HG03469 (cell line): ENCODE data around the gene HK3.
"Not testable (repeated sequence)": the region's sequence is repeated elsewhere in the genome, so short reads cannot be mapped to it uniquely, and the experiment has no call there.

Experiments
- ATAC-seq: cut with Tn5 transposase; IDR thresholded peaks from one replicate; pipeline ENCODE4 v1.9.1; 2021; ENCODE audit warnings: mild to moderate bottlenecking, moderate library complexity, moderate number of reproducible peaks; ENCODE audit not compliant: unreplicated experiment

HK3 gene

DNA sequence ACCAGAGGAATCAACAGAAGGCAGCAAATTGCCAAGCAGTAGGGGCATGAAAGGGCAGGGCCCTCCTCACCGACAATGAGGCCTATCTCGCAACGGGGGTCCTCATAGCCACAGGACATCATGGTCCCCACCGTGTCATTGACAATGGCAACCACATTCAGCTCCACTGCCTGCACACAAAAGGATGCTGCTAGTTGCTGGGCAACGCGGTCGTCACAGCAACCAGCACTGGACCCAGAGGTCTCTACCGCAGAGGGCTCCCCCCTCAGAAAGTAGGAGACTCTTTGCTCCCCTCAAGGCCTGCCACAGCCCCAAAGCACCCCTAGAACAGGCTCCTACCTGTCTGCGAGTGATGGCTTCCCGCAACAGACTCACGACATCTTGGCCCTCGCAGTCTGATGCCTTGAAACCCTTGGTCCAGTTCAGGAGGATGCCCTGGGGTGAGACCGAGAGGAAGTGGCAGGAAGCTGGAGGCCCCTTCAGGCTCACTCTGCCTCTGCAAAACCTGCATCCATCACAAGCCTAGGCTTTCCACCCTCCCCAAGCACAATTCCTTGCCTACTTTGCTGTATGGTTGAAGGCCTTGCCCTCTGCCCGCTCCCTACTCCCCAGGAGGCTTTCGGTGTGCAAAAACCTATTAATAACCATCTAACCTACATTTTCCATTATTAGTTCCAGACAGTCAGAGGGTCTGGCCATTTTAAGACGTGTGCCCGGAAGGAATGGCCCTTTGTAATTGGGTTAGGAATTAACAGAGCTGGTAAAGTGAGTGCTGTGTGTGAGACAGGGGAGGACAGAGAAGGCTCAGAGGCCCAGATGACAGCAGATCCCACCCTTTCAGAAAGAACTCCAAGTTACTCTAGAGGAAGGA, 15.2 kb downstream of the HK3 start:
- ATAC-seq: no peak

DNA sequence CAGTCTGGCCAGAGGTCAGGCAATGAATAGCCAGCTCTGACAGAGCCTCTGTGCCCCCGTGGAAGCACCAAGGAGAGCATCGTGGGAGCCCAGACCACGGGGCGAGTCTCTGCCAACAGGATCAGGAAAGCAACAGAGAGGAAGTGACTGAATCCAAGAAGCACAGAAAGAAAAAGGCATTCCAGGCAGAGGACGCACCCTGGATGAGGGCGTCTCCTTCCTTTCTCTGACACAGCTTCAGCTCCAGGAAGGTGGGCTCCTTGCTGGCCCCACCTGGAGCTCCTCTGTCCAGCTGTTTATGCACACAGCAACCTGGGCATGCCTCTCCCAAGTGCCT, 16.6 kb downstream of the HK3 start:
- no peak for ATAC-seq

DNA sequence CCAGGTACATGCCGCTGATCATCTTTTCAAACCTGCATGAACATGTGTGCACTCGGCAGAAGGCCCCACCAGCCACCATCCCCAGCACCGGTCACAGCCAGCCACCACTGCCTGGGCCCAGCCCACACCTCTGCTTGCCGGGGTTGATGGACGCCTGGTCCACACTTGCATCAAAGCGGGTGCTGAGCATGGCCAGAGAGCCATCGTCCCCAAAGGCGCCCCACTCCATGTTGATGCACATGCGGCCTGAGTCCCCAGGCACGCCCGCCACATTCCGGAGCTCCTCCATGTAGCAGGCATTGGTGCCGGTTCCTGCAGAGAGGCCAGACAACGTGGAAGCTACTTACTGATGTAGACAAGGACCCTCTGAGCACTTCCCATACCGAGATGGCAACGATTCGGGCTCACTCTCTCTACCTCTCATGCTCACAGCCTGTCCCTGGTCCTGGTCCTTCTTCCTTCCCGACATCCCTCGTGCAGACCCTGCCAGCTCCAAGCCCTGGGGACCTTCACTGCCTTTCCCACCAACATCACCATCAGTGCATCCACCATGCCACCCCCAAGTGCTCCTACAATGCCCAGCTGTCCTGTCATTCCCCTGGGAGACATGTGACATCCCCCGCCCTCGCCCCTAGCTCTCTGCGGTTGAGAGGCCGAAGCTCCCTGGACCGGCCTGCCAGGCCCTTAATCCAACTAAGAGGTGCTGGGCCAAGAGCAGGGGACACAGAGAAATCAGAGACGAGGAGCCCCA, 17.2 kb downstream of the HK3 start:
- no peak for ATAC-seq

DNA sequence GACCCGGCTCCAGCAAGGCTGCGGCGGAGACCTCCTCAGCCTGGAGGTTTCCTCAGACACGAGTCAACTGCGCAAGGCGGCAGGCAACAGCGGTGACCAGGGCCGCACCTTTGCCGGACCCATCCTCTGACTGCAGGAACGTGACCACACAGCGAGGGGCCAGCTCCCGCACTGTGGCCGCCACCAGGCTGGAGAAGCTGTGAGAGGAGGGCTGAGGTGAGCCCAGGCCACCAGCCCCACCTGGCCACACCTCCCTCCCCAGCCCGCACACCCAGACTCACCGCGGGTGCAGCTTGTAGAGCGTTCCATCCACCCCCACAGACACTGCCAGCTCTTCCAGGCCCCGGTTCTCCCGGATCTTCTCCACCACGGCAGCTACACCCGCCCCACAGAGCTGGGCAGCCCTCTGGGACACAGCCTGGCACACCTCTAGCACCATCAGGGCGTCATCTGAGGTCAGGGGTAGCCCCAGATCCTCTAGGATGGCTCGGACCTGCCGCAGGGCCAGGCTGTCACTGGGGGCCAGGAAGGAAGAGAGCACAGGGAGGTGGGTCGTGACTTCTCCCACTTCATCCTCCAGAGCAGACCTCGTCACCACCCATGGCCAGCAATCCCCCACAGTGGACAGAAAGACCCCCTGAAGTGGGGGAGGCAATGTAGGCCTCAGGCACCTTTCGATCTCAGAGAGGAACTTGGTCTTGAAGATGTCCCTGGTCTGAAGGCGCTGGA, 18.0 kb downstream of the HK3 start:
- no peak for ATAC-seq

DNA sequence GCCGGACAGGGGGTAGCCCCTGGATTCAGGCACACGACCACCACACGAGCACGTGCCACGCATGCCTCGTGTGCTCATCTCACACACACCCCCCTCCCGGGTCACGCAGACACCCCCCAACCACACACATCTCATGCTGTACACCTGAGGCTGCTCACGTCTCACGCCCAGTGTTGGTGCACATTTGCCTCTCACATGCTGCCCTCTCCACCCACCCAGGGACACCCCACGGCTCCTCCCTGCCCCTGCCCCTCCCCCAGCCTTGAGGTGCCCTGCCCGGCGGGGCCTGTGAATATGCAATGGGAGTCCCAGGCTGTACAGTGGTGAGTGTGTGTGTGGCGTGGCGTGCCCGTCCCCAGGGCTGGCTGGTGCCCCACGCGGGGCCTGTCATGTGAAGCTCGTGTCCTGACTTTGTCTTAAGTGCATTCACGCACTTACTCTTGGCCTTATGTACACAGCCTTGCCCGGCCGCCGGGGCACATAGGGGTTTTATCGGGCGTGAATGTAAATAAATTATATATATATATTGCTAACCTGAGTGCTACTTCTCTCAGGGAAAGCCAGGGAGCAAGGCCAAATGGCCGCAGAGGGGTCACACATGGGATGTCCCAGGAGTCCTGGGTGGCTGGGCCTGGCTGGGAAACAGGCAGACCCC, 18.7 kb downstream of the HK3 start:
- ATAC-seq: no peak

DNA sequence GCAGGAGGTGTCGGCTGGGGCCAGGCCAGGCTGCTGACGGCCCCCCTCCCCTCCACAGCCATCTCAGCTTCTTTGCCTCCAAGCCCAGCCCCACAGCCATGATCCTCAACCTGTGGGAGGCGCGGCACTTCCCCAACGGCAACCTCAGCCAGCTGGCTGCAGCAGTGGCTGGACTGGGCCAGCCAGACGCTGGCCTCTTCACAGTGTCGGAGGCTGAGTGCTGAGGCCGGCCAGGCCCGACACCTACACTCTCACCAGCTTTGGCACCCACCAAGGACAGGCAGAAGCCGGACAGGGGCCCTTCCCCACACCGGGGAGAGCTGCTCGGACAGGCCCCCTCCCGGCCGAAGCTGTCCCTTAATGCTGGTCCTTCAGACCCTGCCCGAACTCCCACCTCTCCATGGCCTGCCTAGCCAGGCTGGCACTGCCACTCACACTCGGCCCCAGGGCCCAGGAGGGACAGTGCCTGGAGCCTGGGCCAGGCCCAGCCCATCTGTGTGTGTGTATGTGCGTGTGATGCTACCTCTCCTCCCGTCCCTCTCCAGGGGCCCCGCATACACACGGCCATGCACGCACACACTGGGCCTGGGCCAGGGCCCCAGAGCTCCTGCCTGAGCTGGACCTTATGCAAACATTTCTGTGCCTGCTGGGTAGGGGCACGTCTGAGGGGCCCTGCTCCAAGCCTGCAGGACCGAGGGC, 19.3 kb downstream of the HK3 start:
- ATAC-seq: no peak

DNA sequence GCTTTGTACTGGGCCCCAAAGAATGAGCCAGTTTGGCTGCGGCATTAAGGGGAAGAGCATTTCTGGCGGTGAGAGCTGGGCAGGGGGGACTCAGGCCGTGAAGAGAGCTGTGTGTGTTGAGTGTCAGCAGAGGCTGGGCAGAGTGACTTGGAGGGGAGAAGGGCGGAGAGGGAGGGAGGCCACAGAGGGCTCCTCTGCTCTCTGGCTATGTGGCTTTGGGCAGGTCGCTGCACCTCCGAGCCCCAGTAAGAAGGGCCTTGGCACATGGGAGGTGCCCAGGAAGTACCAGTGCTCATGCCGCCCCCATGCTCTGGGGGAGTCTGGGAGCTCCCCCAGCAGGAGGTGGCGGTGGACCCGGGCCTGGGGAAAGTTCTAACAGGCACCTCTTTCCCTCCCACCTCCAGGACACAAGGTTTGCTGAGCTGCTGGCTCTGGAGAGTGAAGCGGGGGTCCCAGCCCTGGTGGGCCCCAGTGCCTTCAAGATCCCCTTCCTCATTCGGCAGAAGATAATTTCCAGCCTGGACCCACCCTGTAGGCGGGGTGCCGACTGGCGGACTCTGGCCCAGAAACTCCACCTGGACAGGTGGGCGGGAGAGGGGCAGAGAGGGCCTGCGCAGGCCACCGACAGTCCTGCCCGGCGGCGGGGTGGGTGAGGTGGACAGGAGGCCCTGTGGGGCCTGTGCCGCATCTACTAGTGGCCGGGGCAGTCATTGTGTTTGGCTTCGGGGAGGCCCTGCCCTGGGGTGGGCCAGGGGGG, 20.1 kb downstream of the HK3 start:
- ATAC-seq: no peak

DNA sequence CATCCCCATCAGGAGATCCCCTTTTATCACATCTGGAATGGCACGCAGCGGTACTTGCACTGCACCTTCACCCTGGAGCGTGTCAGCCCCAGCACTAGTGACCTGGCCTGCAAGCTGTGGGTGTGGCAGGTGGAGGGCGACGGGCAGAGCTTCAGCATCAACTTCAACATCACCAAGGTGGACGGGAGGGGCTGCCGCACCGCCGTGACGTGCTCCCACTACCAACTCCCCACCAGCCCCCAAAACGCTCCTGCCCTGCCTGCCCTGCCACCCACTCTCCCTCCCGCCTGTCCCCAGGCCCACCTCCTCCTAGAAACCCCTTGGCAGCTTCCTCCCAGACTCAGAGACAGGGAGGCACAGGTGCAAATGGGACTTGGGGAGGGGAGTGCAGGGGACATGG, 20.7 kb downstream of the HK3 start:
- no peak for ATAC-seq

DNA sequence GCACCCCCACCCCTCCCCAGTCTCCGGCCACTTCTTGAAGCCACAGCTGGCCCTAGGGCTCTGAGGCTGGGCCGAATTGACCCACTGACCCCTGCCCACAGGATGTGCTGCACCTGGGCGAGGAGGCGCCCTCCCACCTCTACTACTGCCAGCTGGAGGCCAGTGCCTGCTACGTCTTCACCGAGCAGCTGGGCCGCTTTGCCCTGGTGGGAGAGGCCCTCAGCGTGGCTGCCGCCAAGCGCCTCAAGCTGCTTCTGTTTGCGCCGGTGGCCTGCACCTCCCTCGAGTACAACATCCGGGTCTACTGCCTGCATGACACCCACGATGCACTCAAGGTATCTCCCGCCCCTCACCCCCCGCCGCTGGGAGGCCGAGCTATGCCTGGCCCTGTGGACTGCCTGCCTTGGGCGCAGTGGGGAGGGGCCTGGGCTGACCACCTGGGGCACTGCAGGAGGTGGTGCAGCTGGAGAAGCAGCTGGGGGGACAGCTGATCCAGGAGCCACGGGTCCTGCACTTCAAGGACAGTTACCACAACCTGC, 21.3 kb downstream of the HK3 start:
- ATAC-seq: no peak

DNA sequence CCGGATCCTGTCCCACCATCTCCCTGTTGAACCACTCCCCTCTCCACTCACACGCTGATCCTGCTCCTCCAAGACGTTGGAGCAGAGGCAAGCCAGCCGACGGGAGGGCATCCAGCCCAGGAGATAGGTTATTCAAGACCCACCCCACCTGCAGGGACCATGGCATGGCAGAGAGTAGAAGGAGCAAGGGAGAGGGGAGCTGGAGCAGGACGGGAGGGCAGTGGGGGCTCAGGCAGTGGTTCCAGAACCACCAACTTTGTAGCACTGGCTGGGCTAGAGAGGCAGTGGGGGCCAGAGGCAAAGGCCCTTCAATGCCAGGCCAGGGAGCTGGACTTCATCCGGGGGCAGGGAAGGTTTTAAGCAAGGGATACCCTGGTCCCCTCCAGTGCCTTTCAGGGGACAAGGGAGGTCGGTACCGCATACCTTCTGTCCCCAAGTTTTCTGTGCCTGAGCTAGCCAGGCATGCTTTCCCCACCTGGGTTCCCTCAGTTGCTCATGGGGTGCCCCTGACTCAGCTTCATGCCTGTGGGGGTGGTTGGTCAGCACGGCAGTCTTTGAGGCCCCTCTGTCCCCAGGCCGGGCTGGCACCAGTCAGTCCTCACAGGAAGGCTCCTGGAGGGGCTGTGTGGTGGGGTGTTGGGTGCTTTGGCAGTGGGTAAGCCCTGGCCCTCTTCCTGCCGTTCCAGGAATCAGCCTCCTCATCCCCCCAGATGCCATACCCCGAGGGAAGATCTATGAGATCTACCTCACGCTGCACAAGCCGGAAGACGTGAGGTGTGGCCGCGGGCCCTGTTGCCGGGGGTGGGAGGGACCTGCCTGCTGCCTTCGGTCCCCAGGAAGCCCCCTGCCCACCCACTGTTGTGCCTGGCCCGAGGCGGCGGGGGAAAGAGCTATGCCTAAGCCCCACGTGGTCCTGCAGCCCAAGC, 22.4 kb downstream of the HK3 start:
- ATAC-seq: no peak

DNA sequence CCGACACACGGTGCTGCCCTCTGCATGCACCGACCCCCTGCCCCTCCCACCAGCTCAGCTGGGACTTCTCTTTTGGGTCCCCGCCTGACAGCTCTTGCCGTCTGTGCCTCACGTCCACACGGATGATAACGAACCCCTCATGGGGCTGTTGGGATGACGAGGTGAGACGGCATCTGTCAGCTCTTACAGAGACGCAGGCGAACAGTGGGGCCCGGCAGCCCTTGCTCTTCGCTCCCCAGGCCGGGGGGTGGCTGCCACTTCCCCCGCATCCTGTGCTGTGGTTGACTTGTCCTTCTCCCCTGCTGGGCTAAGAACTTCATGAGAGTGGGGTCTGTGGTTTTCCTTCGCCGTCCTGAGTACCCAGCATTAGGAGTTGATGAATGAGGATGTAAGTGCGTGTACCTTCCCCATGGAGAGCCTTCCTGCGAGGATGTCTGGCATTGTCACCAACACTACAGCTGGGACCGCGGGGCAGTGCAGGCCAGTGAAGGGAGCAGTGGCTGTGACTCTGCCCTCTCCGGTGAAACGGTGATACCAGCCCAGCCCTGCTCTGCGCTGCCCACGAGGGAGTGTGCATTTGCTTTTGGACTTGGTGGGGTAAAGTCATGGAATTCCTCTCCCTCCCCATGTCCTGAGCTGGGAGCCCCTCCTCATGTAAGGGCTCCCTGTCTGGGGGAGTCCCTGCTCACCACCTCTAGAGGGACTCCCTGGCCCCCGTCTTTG, 23.2 kb downstream of the HK3 start:
- ATAC-seq: no peak

DNA sequence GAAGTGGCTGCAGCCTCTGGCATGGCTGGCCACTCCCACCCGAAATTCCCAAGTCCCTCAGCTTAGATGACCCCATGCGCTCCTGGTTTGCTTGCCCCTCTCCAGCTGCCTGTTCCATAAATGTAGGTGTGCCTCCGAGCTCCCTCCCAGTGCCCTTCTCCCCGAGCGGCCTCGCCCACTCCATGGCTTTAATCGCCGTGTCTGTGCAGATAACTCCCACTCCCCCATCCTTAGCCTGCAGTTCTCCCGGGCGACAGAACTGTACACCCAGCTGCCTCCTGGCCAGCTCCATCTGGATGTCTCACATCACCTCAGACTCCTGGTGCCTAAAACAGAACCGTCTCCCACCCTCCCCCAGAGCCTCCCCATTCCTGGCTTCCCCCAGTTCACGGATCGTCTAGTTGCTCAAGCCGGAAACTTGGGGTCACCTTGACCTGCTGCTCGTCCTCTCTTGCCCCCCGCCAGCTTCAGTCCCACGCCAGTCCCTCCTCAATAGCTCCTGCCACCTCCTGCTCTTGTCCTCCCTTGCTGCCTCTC, 24.1 kb downstream of the HK3 start:
- no peak for ATAC-seq

DNA sequence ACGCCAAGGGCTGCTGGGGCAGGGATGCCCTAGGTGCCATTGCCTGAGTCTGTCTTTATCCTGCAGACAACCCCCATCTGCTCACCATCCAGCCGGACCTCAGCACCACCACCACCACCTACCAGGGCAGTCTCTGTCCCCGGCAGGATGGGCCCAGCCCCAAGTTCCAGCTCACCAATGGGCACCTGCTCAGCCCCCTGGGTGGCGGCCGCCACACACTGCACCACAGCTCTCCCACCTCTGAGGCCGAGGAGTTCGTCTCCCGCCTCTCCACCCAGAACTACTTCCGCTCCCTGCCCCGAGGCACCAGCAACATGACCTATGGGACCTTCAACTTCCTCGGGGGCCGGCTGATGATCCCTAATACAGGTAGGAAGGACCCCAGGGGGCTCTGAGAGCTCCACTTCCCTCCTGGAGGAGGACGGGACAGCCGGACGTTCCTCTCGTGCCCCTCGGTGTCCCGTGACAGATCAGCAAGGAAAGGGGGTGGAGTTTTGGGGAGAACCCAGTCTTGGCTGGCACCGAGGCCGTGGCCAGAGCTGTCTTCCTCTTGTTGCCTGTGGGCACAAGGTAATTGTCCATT, 24.9 kb downstream of the HK3 start:
- no peak for ATAC-seq

DNA sequence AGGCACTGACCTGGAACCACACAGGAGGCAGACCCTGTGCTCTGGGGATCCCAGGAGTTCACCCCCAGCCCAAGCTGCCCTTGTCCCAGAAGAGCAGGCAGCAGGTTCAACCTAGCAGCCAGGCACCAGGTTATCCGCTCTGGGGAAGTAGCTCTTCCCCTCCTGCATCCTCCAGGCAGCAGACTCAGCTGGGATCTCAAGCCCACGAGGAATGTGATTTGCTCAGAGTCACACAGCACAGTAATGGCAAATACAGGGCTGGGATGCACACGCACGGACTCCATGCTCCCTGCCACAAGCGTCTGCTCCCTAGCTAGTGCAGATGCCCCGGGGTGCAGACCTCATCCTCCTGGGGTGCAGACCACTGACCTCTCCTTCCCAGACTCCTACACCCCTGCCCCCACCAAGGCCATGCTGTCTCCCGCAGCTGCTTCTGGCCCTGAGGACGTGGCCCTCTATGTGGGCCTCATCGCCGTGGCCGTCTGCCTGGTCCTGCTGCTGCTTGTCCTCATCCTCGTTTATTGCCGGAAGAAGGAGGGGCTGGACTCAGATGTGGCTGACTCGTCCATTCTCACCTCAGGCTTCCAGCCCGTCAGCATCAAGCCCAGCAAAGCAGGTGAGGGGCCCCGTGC, 25.5 kb downstream of the HK3 start:
- no peak for ATAC-seq

DNA sequence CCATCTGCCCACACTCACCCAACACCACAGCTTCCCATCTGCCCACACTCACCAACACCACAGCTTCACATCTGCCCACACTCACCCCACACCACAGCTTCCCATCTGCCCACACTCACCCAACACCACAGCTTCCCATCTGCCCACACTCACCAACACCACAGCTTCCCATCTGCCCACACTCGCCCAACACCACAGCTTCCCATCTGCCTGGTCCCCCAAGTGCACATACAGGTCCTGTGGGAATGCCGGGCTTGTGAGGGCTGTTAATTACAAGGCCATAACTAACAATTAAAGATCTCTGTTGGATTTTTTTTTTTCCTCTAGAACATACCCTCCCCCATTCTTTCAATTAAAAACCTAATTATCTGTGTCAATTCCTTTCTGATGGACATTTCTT, 26.1 kb downstream of the HK3 start:
- not testable (repeated sequence) for ATAC-seq

DNA sequence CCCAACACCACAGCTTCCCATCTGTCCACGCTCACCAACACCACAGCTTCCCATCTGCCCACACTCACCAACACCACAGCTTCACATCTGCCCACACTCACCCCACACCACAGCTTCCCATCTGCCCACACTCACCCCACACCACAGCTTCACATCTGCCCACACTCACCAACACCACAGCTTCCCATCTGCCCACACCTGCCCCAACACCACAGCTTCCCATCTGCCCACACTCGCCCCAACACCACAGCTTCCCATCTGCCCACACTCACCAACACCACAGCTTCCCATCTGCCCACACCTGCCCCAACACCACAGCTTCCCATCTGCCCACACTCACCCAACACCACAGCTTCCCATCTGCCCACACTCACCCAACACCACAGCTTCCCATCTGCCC, 26.6 kb downstream of the HK3 start:
- not testable (repeated sequence) for ATAC-seq

DNA sequence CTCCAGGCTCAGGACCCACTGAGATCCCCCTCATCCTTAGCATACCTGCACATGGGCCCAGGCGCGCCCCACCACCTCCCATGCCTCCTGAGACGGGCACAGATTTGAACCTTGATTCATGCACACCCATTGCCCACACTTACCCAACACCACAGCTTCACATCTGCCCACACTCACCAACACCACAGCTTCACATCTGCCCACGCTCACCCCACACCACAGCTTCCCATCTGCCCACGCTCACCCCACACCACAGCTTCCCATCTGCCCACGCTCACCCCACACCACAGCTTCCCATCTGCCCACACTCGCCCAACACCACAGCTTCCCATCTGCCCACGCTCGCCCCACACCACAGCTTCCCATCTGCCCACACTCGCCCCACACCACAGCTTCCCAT, 28.5 kb downstream of the HK3 start:
- ATAC-seq: not testable (repeated sequence)
